Natural killer cell (primary cell): ENCODE results near the gene ZNF79. TPM values are rescaled to one million over a fixed set of nuclear protein-coding genes. Genes with fewer than 3 reads are reported as not detected.
A peak's percentile ranks its signal among the peaks of the same experiment; 100 is the strongest.

Source experiments
- ATAC-seq, 3 donors: fragments of 150-1000 bp in 2 of 3; fragments of 200-7000 bp in 1 of 3; cut with Tn5 transposase; 1 replicate in 1 of 3; 2 replicates in 2 of 3; pipeline ENCODE4 v1.10.0; 2021; ENCODE audit warnings: mild to moderate bottlenecking in 2 of 3, moderate library complexity in 2 of 3
- DNase-seq, 2 donors: peaks; one replicate each; pipeline versions ENCODE4 v3.0.0 to v3.0.0-alpha.2; 2013 to 2021; ENCODE audit warnings: mixed read lengths in 1 of 2
- H3K27ac ChIP-seq: one replicate; pipeline ENCODE4 v1.5.1; 2013; ENCODE audit warnings: mild to moderate bottlenecking, low read length
- H3K27me3 ChIP-seq: one replicate; pipeline ENCODE4 v1.6.1; 2013; ENCODE audit warnings: low read length; ENCODE audit not compliant: control insufficient read depth, insufficient read depth
- H3K36me3 ChIP-seq: one replicate; pipeline ENCODE4 v1.6.1; 2013; ENCODE audit warnings: low read length; ENCODE audit not compliant: control insufficient read depth, insufficient read depth
- H3K4me1 ChIP-seq: one replicate; pipeline ENCODE4 v1.6.1; 2013; ENCODE audit warnings: low read length; ENCODE audit not compliant: control insufficient read depth, insufficient read depth
- H3K4me3 ChIP-seq: one replicate; pipeline ENCODE4 v1.5.1; 2013; ENCODE audit warnings: low read length
- H3K9me3 ChIP-seq: one replicate; pipeline ENCODE4 v1.6.1; 2013; ENCODE audit warnings: low read length; ENCODE audit not compliant: control insufficient read depth, insufficient read depth
- H3K27ac Mint-ChIP-seq, 2 donors: one replicate each; pipeline ENCODE4 v1.8.0; 2022; ENCODE audit warnings: mild to moderate bottlenecking in 2 of 2, mixed read lengths in 2 of 2, moderate library complexity in 1 of 2
- H3K27me3 Mint-ChIP-seq, 2 donors: one replicate each; pipeline ENCODE4 v1.8.0; 2022; ENCODE audit warnings: low read depth in 2 of 2, mixed read lengths in 2 of 2
- H3K36me3 Mint-ChIP-seq: one replicate; pipeline ENCODE4 v1.8.0; 2022; ENCODE audit warnings: mixed read lengths
- H3K4me1 Mint-ChIP-seq, 2 donors: one replicate each; pipeline ENCODE4 v1.8.0; 2022; ENCODE audit warnings: mixed read lengths in 2 of 2
- H3K4me3 Mint-ChIP-seq: one replicate; pipeline ENCODE4 v1.8.0; 2022; ENCODE audit warnings: mild to moderate bottlenecking, moderate library complexity, mixed read lengths
- H3K9me3 Mint-ChIP-seq, 2 donors: one replicate each; pipeline ENCODE4 v1.8.0; 2022; ENCODE audit warnings: mixed read lengths in 2 of 2
- CTCF ChIP-seq: fragments of 200-600 bp; IDR thresholded peaks from one replicate; pipeline ENCODE4 v1.8.0; 2022; ENCODE audit warnings: antibody characterized with exemption
- WGBS: methylation state at CpG from one replicate; pipeline ENCODE4 v1.1.7; 2013; ENCODE audit warnings: missing lambda C conversion rate; ENCODE audit not compliant: insufficient coverage; 5-methylcytosine and 5-hydroxymethylcytosine counted together
- intact Hi-C: fragments of 100-400 bp; cut with micrococcal nuclease; formaldehyde crosslinking; loops from one replicate; pipeline ENCODE4 v1.14.2; 2022
- total RNA-seq, 4 donors: library from RNA; stranded (reverse); fragments of 120-200 nt in 1 of 4; gene quantifications; one replicate each; pipeline versions ENCODE4 v1.2.3 to v1.2.4, GENCODE V29; 2013 to 2022

ZNF79 gene
- total RNA-seq, 3 donors from 2014 or later (not counting 1 experiment from before 2014, with no cell fraction given), result 13.8 to 16.1 (median 14.2) TPM

GRCh38 chr9:127396808-127397645, 27.2 kb upstream of the ZNF79 start, which contains the start of gene SLC2A8:
SLC2A8 (plus strand) TSS chr9:127397169; CDS start chr9:127397231, 62 bp downstream.
- peaks cover 11 to 13% of the 10 kb centered on the region in 2 donors for H3K27me3 Mint-ChIP-seq
- H3K36me3 Mint-ChIP-seq, result no peaks in the 10 kb centered on the region
- Histone ChIP-seq H3K4me1 (peaks cover 23% of the 10 kb centered on the region), H3K4me3 (peak within 1 kb of the TSS; percentile 43), H3K27ac (no peak within 1 kb of the TSS), H3K36me3 (peaks cover 2% of the 10 kb centered on the region), H3K9me3 (no peaks in the 10 kb centered on the region), H3K27me3 (peaks cover 13% of the 10 kb centered on the region)
- no peaks in the 10 kb centered on the region for H3K9me3 Mint-ChIP-seq
- intact Hi-C loops, result loop anchor here (2.0 to 10.0 kb wide), 3 partner anchors 28 to 172 kb away; partner anchors contain the start of genes LRSAM1, RPL12 and ZNF79
- peaks cover 9 to 13% of the 10 kb centered on the region in 2 donors for H3K4me1 Mint-ChIP-seq
- DNase-seq (peak; percentile 96 to 97), ATAC-seq (peak; percentile 90 to 98 (median 92))
- peak within 1 kb of the TSS; percentile 57 to 84 for H3K27ac Mint-ChIP-seq
- under 1% methylated on average over 87 of the region's 87 CpGs for WGBS
- H3K4me3 Mint-ChIP-seq, result peak within 1 kb of the TSS; percentile 83
- TF ChIP-seq CTCF, result no peak

- H3K9me3 ChIP-seq, result no peaks in the 10 kb centered on the region
- peaks cover 9 to 13% of the 10 kb centered on the region in 2 donors for H3K4me1 Mint-ChIP-seq
- 2% methylated on average over 46 of the region's 55 CpGs for WGBS
- no peak overlapping the region for H3K27ac ChIP-seq
- H3K27me3 Mint-ChIP-seq, result peaks cover 6 to 8% of the 10 kb centered on the region in 2 donors
- intact Hi-C loops, result loop anchor here (2.0 to 10.0 kb wide), 3 partner anchors 27 to 173 kb away; partner anchors contain the start of genes LRSAM1, RPL12 and ZNF79
- H3K4me3 ChIP-seq, result peak overlapping the region; percentile 30
- H3K36me3 ChIP-seq, result peaks cover 2% of the 10 kb centered on the region
- peaks cover 23% of the 10 kb centered on the region for H3K4me1 ChIP-seq
- H3K27me3 ChIP-seq, result peaks cover 13% of the 10 kb centered on the region
- DNase-seq (peak; percentile 40 to 57), ATAC-seq (no peak)
- H3K27ac Mint-ChIP-seq, result peak overlapping the region; percentile 57 to 84
- H3K9me3 Mint-ChIP-seq, result no peaks in the 10 kb centered on the region
- peak overlapping the region; percentile 83 for H3K4me3 Mint-ChIP-seq
- no peaks in the 10 kb centered on the region for H3K36me3 Mint-ChIP-seq
- no peak for TF ChIP-seq CTCF
Measured at GRCh38 chr9:127397646-127398274, 26.4 kb upstream of the ZNF79 start.

- Mint-ChIP-seq H3K27ac (peak overlapping the region; percentile 57 to 84), H3K4me3 (peak overlapping the region; percentile 83), H3K27me3 (peaks cover 3 to 6% of the 10 kb centered on the region in 2 donors), H3K9me3 (no peaks in the 10 kb centered on the region), H3K4me1 (peaks cover 9 to 13% of the 10 kb centered on the region in 2 donors), H3K36me3 (no peaks in the 10 kb centered on the region)
- Histone ChIP-seq H3K9me3 (no peaks in the 10 kb centered on the region), H3K4me3 (peak overlapping the region; percentile 30), H3K36me3 (peaks cover 2% of the 10 kb centered on the region), H3K27me3 (peaks cover 13% of the 10 kb centered on the region), H3K27ac (no peak overlapping the region), H3K4me1 (peaks cover 23% of the 10 kb centered on the region)
- DNase-seq, result no peak
- no peak for ATAC-seq
- TF ChIP-seq CTCF, result no peak
- WGBS, result 56% methylated on average over 5 of the region's 5 CpGs
- intact Hi-C loops, result loop anchor here (10.0 kb wide), 1 partner anchor 173 kb away; no protein-coding TSS in a partner anchor
Measured at GRCh38 chr9:127398275-127398647, 25.9 kb upstream of the ZNF79 start.
